ENCODE measurements around the gene A3GALT2.

- TF ChIP-seq, protein P1, sequence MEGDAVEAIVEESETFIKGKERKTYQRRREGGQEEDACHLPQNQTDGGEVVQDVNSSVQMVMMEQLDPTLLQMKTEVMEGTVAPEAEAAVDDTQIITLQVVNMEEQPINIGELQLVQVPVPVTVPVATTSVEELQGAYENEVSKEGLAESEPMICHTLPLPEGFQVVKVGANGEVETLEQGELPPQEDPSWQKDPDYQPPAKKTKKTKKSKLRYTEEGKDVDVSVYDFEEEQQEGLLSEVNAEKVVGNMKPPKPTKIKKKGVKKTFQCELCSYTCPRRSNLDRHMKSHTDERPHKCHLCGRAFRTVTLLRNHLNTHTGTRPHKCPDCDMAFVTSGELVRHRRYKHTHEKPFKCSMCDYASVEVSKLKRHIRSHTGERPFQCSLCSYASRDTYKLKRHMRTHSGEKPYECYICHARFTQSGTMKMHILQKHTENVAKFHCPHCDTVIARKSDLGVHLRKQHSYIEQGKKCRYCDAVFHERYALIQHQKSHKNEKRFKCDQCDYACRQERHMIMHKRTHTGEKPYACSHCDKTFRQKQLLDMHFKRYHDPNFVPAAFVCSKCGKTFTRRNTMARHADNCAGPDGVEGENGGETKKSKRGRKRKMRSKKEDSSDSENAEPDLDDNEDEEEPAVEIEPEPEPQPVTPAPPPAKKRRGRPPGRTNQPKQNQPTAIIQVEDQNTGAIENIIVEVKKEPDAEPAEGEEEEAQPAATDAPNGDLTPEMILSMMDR (IDR thresholded peaks at IDR 0.05) = no peak
- TF ChIP-seq POLR2A (IDR thresholded peaks at IDR 0.05) (no peak), POLR2AphosphoS5 (IDR thresholded peaks at IDR 0.05; ENCODE audit: insufficient read depth in 1 of 2, low read depth in 1 of 2) (no peak)
Observed at GRCh38 chr1:33347650-33347992, 26.7 kb upstream of the A3GALT2 start.

Data from vagina (tissue), 2 donors.